HEK293 (cell line): ENCODE measurements around the gene ARID5A.

ENCODE experiments used
- CTCF ChIA-PET: fragments of 350-600 bp; formaldehyde crosslinking; extraction: SDS; loops from one replicate; lab custom pipeline; 2021; ENCODE audit warnings: antibody characterized with exemption; lab: Yijun Ruan, JAX
- POLR2A ChIA-PET: fragments of 300-600 bp; formaldehyde crosslinking; extraction: SDS; loops from one replicate; lab custom pipeline; 2020; ENCODE audit warnings: antibody characterized with exemption, inconsistent platforms; lab: Yijun Ruan, JAX
- H3K27ac ChIP-seq: fragments of 200-500 bp; sonication (Bioruptor generic); 2 replicates; pipeline ENCODE4 v1.5.1; 2014; ENCODE audit warnings: low read depth, low read length, control low read depth, inconsistent platforms; ENCODE audit errors: extremely low read depth
- H3K36me3 ChIP-seq, 2 experiments: fragments of 200-500 bp in 1 of 2; sonication (Bioruptor generic) in 1 of 2; 1 replicate in 1 of 2; 2 replicates in 1 of 2; pipeline ENCODE4 v1.5.1; 2014 to 2017; ENCODE audit warnings: inconsistent platforms in 2 of 2, low read length in 2 of 2; ENCODE audit not compliant: control insufficient read depth in 2 of 2, insufficient read depth in 1 of 2
- H3K4me1 ChIP-seq: fragments of 200-500 bp; sonication (Bioruptor generic); 2 replicates; pipeline ENCODE4 v1.5.1; 2014; ENCODE audit warnings: mild to moderate bottlenecking, low read length, inconsistent platforms; ENCODE audit not compliant: control insufficient read depth, insufficient read depth
- H3K4me3 ChIP-seq: 2 replicates; pipeline ENCODE4 v1.5.1; 2011; ENCODE audit warnings: low read depth, mild to moderate bottlenecking, control low read depth, low read length, moderate library complexity
- H3K9me3 ChIP-seq: fragments of 200-500 bp; sonication (Bioruptor generic); 2 replicates; pipeline ENCODE4 v1.5.1; 2014; ENCODE audit warnings: low read depth, low read length, inconsistent platforms; ENCODE audit not compliant: control insufficient read depth, insufficient read depth
- GLIS2 ChIP-seq: fragments of 450-650 bp; formaldehyde crosslinking; IDR thresholded peaks from 2 replicates; pipeline ENCODE4 v1.5.1; 2016; ENCODE audit warnings: missing biosample characterization, missing genetic modification characterization
- KLF7 ChIP-seq: fragments of 450-650 bp; formaldehyde crosslinking; IDR thresholded peaks from 2 replicates; pipeline ENCODE4 v1.5.1; 2016; ENCODE audit warnings: missing biosample characterization, missing genetic modification characterization, borderline replicate concordance
- KLF9 ChIP-seq: fragments of 450-650 bp; formaldehyde crosslinking; IDR thresholded peaks from 2 replicates; pipeline ENCODE4 v1.5.1; 2016; ENCODE audit warnings: missing biosample characterization, missing genetic modification characterization, low read depth
- MYNN ChIP-seq: fragments of 450-650 bp; formaldehyde crosslinking; IDR thresholded peaks from 2 replicates; pipeline ENCODE4 v1.5.1; 2016; ENCODE audit warnings: missing biosample characterization, missing genetic modification characterization, borderline replicate concordance
- SETDB1 ChIP-seq: IDR thresholded peaks from one replicate; pipeline ENCODE4 v1.6.1; 2017; ENCODE audit warnings: mild to moderate bottlenecking, low read length, moderate library complexity, mixed read lengths; ENCODE audit not compliant: insufficient read length
- TRIM28 ChIP-seq: IDR thresholded peaks from 2 replicates; pipeline ENCODE4 v1.6.1; 2011; ENCODE audit warnings: low read length, control low read depth, borderline replicate concordance
- ZNF10 ChIP-seq: fragments of 450-650 bp; formaldehyde crosslinking; IDR thresholded peaks from 2 replicates; pipeline ENCODE4 v1.5.1; 2017; ENCODE audit warnings: missing biosample characterization, missing genetic modification characterization
- ZNF202 ChIP-seq: fragments of 450-650 bp; formaldehyde crosslinking; IDR thresholded peaks from 2 replicates; pipeline ENCODE4 v1.5.1; 2016; ENCODE audit warnings: missing biosample characterization, missing genetic modification characterization, borderline replicate concordance
- ZNF324 ChIP-seq: fragments of 450-650 bp; formaldehyde crosslinking; IDR thresholded peaks from 2 replicates; pipeline ENCODE4 v1.5.1; 2016; ENCODE audit warnings: missing biosample characterization, missing genetic modification characterization
- ZNF473 ChIP-seq: fragments of 450-650 bp; formaldehyde crosslinking; IDR thresholded peaks from 2 replicates; pipeline ENCODE4 v1.5.1; 2017; ENCODE audit warnings: missing biosample characterization, missing genetic modification characterization
- ZNF571 ChIP-seq: fragments of 450-650 bp; formaldehyde crosslinking; IDR thresholded peaks from 2 replicates; pipeline ENCODE4 v1.5.0; 2017; ENCODE audit warnings: missing biosample characterization, missing genetic modification characterization
- ZNF776 ChIP-seq: fragments of 450-650 bp; formaldehyde crosslinking; IDR thresholded peaks from 2 replicates; pipeline ENCODE4 v1.5.0; 2017; ENCODE audit warnings: missing biosample characterization, missing genetic modification characterization, borderline replicate concordance
- TF ChIP-seq, protein P1 (sequence below): fragments of 450-650 bp; formaldehyde crosslinking; optimal IDR thresholded peaks from 2 replicates; pipeline ENCODE3; 2016; ENCODE audit warnings: missing biosample characterization, mild to moderate bottlenecking, missing genetic modification characterization
- TF ChIP-seq, protein P2 (sequence below): fragments of 450-650 bp; formaldehyde crosslinking; conservative IDR thresholded peaks from 2 replicates; pipeline ENCODE4 v1.5.1; 2016; ENCODE audit warnings: low read depth, missing biosample characterization, missing genetic modification characterization
- TF ChIP-seq, protein P3 (sequence below): fragments of 450-650 bp; formaldehyde crosslinking; IDR thresholded peaks from 2 replicates; pipeline ENCODE4 v1.5.1; 2016; ENCODE audit warnings: missing biosample characterization, missing genetic modification characterization
- TF ChIP-seq, protein P4 (sequence below): fragments of 450-650 bp; formaldehyde crosslinking; IDR thresholded peaks from 2 replicates; pipeline ENCODE4 v1.5.1; 2016; ENCODE audit warnings: missing biosample characterization, missing genetic modification characterization

ARID5A gene

DNA sequence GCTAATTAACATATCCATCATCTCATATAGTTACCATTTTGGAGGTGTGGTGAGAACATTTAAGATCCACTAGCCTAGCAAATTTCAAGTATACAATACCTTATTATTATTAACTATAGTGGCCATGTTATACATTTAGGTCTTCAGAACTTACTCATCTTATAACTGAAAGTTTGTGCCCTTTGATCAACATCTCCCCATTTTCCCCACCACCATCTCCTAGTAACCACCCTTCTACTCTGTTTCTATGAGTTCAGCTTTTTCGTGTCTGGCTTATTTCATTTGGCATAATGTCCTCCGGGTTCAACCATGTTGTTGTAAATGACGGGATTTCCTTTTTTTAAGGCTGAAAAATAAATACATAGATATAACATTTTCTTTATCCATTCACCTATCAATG lies 47.3 kb upstream of the ARID5A start:
- ChIA-PET CTCF (interaction anchor here (0.6 to 1.7 kb wide), 2 partner anchors 20 to 80 kb away, joined by 4 to 6 read pairs; no protein-coding TSS in a partner anchor), POLR2A (interaction anchor here (0.7 kb wide), 1 partner anchor 233 kb away, joined by 4 read pairs; no protein-coding TSS in a partner anchor)
- Histone ChIP-seq H3K9me3 (no peaks in the 10 kb centered on the region), H3K4me3 (no peak overlapping the region), H3K36me3 (no peaks in the 10 kb centered on the region), H3K4me1 (no peaks in the 10 kb centered on the region), H3K27ac (no peak overlapping the region)
- TF ChIP-seq SETDB1, result no peak
- no peak for TF ChIP-seq KLF7 (tag by site-specific recombination)
- no peak for TF ChIP-seq KLF9 (tag by site-specific recombination)
- TF ChIP-seq ZNF776 (tag by site-specific recombination), result no peak
- TF ChIP-seq, protein P1, sequence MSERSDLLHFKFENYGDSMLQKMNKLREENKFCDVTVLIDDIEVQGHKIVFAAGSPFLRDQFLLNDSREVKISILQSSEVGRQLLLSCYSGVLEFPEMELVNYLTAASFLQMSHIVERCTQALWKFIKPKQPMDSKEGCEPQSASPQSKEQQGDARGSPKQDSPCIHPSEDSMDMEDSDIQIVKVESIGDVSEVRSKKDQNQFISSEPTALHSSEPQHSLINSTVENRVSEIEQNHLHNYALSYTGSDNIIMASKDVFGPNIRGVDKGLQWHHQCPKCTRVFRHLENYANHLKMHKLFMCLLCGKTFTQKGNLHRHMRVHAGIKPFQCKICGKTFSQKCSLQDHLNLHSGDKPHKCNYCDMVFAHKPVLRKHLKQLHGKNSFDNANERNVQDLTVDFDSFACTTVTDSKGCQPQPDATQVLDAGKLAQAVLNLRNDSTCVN, result no peak
- TF ChIP-seq ZNF202 (tag by site-specific recombination), result no peak
- TF ChIP-seq GLIS2 (tag by site-specific recombination), result no peak
- TF ChIP-seq TRIM28, result no peak
- TF ChIP-seq ZNF571 (tag by site-specific recombination), result no peak
- TF ChIP-seq ZNF324 (tag by site-specific recombination), result no peak
- TF ChIP-seq ZNF473 (tag by site-specific recombination), result no peak
- TF ChIP-seq, protein P2, sequence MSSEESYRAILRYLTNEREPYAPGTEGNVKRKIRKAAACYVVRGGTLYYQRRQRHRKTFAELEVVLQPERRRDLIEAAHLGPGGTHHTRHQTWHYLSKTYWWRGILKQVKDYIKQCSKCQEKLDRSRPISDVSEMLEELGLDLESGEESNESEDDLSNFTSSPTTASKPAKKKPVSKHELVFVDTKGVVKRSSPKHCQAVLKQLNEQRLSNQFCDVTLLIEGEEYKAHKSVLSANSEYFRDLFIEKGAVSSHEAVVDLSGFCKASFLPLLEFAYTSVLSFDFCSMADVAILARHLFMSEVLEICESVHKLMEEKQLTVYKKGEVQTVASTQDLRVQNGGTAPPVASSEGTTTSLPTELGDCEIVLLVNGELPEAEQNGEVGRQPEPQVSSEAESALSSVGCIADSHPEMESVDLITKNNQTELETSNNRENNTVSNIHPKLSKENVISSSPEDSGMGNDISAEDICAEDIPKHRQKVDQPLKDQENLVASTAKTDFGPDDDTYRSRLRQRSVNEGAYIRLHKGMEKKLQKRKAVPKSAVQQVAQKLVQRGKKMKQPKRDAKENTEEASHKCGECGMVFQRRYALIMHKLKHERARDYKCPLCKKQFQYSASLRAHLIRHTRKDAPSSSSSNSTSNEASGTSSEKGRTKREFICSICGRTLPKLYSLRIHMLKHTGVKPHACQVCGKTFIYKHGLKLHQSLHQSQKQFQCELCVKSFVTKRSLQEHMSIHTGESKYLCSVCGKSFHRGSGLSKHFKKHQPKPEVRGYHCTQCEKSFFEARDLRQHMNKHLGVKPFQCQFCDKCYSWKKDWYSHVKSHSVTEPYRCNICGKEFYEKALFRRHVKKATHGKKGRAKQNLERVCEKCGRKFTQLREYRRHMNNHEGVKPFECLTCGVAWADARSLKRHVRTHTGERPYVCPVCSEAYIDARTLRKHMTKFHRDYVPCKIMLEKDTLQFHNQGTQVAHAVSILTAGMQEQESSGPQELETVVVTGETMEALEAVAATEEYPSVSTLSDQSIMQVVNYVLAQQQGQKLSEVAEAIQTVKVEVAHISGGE (tag by site-specific recombination), result no peak
- TF ChIP-seq, protein P3, sequence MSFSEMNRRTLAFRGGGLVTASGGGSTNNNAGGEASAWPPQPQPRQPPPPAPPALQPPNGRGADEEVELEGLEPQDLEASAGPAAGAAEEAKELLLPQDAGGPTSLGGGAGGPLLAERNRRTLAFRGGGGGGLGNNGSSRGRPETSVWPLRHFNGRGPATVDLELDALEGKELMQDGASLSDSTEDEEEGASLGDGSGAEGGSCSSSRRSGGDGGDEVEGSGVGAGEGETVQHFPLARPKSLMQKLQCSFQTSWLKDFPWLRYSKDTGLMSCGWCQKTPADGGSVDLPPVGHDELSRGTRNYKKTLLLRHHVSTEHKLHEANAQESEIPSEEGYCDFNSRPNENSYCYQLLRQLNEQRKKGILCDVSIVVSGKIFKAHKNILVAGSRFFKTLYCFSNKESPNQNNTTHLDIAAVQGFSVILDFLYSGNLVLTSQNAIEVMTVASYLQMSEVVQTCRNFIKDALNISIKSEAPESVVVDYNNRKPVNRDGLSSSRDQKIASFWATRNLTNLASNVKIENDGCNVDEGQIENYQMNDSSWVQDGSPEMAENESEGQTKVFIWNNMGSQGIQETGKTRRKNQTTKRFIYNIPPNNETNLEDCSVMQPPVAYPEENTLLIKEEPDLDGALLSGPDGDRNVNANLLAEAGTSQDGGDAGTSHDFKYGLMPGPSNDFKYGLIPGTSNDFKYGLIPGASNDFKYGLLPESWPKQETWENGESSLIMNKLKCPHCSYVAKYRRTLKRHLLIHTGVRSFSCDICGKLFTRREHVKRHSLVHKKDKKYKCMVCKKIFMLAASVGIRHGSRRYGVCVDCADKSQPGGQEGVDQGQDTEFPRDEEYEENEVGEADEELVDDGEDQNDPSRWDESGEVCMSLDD, result no peak
- no peak for TF ChIP-seq ZNF10 (tag by site-specific recombination)
- TF ChIP-seq MYNN (tag by site-specific recombination), result no peak
- TF ChIP-seq, protein P4, sequence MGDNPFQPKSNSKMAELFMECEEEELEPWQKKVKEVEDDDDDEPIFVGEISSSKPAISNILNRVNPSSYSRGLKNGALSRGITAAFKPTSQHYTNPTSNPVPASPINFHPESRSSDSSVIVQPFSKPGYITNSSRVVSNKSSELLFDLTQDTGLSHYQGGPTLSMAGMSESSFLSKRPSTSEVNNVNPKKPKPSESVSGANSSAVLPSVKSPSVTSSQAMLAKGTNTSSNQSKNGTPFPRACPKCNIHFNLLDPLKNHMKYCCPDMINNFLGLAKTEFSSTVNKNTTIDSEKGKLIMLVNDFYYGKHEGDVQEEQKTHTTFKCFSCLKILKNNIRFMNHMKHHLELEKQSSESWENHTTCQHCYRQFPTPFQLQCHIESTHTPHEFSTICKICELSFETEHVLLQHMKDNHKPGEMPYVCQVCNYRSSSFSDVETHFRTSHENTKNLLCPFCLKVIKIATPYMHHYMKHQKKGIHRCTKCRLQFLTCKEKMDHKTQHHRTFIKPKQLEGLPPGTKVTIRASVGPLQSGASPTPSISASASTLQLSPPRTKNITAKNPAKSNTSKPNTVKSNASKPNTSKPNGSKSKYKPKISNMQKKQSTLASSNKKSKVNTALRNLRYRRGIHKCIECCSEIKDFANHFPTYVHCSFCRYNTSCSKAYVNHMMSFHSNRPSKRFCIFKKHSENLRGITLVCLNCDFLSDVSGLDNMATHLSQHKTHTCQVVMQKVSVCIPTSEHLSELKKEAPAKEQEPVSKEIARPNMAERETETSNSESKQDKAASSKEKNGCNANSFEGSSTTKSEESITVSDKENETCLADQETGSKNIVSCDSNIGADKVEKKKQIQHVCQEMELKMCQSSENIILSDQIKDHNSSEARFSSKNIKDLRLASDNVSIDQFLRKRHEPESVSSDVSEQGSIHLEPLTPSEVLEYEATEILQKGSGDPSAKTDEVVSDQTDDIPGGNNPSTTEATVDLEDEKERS, result no peak
